Measurements from ENCODE around the gene ZDHHC4. TPM values are rescaled to one million over a fixed set of nuclear protein-coding genes. Genes with fewer than 3 reads are reported as not detected.

The ZDHHC4 gene
- total RNA-seq, 1 experiment from 2014 or later = 62.0 TPM

GRCh38 chr7:6631605-6632004 is 54.4 kb downstream of the ZDHHC4 start:
- H3K27me3 Mint-ChIP-seq (ENCODE audit: low read depth) = 0 out of 2 replicates have a peak, but pooled peaks cover 1% of the 10 kb centered on the region
- Histone ChIP-seq H3K56ac (ENCODE audit: insufficient read length, low read depth, low read length) (no peak overlapping the region), H3K27ac (ENCODE audit: insufficient read length, low read depth, low read length) (no peak overlapping the region), H3K23me2 (ENCODE audit: insufficient read length, low read depth, low read length, poor library complexity, severe bottlenecking) (peaks cover under 1% of the 10 kb centered on the region), H3K9me3 (ENCODE audit: control insufficient read depth, low read depth, low read length) (no peaks in the 10 kb centered on the region), H4K91ac (ENCODE audit: insufficient read length, low read depth, low read length) (no peak overlapping the region), H3K9ac (ENCODE audit: extremely low read depth, insufficient read length, low read length) (no peak overlapping the region), H3T11ph (ENCODE audit: low read length) (no peak overlapping the region), H3K4me1 (ENCODE audit: insufficient read depth, low read length) (no peaks in the 10 kb centered on the region), H3K4ac (ENCODE audit: low read depth, low read length) (no peak overlapping the region), H3K14ac (ENCODE audit: insufficient read depth, low read length) (peak overlapping the region; percentile 64; the same call in 1 of the 2 replicates), H2BK15ac (ENCODE audit: low read depth, low read length) (no peak overlapping the region), H3K79me2 (ENCODE audit: insufficient read depth, low read length) (no peaks in the 10 kb centered on the region), H2BK20ac (ENCODE audit: low read depth, low read length, poor library complexity, severe bottlenecking) (no peak overlapping the region), H2AFZ (ENCODE audit: low read length) (no peak overlapping the region), H2BK120ac (ENCODE audit: low read depth, low read length, poor library complexity, severe bottlenecking) (no peak overlapping the region), H4K5ac (ENCODE audit: insufficient read length, low read depth, low read length) (no peak overlapping the region), H4K8ac (replicated peaks; ENCODE audit: insufficient read length, low read depth, low read length) (no peak overlapping the region), H4K20me1 (ENCODE audit: control insufficient read depth, insufficient read depth, insufficient read length) (no peaks in the 10 kb centered on the region), H3K18ac (ENCODE audit: insufficient read length, low read depth, low read length) (no peak overlapping the region), H3K79me1 (ENCODE audit: insufficient read depth, low read depth, low read length, poor library complexity, severe bottlenecking) (no peaks in the 10 kb centered on the region), H3K23ac (ENCODE audit: insufficient read length, low read depth, low read length) (no peak overlapping the region), H2BK12ac (ENCODE audit: insufficient read length, low read depth, low read length) (no peak overlapping the region), H3K27me3 (ENCODE audit: insufficient read depth, low read length) (no peaks in the 10 kb centered on the region), H2AK5ac (ENCODE audit: insufficient read length, low read length) (no peak overlapping the region), H3K4me2 (ENCODE audit: insufficient read depth, insufficient read length, low read length) (no peak overlapping the region), H2BK5ac (ENCODE audit: insufficient read length, low read length) (no peak overlapping the region)
- DNase-seq = no peak
- TF ChIP-seq CTCF (conservative IDR thresholded peaks at IDR 0.05) = no peak
- H3K4me1 Mint-ChIP-seq = peaks cover 0 to 2% of the 10 kb centered on the region in 2 experiments; a peak in 1 of 4 replicates
- no peaks in the 10 kb centered on the region; a peak in 1 of 7 replicates for H3K36me3 Mint-ChIP-seq (ENCODE audit: insufficient read depth in 1 of 3, low read depth in 3 of 3)
- no peaks in the 10 kb centered on the region; a peak in 1 of 5 replicates for H3K9me3 Mint-ChIP-seq
- H3K27ac Mint-ChIP-seq = peak overlapping the region in 1 of 3 experiments; percentile 86; a peak in 3 of 7 replicates
- H3K4me3 Mint-ChIP-seq = no peak overlapping the region
- WGBS (ENCODE audit: extremely low coverage, insufficient read length, low lambda C conversion rate) = no CpG with 5 or more reads among the region's 7 CpGs
